ENCODE measurements around the gene PIK3IP1.

The PIK3IP1 gene

DNA sequence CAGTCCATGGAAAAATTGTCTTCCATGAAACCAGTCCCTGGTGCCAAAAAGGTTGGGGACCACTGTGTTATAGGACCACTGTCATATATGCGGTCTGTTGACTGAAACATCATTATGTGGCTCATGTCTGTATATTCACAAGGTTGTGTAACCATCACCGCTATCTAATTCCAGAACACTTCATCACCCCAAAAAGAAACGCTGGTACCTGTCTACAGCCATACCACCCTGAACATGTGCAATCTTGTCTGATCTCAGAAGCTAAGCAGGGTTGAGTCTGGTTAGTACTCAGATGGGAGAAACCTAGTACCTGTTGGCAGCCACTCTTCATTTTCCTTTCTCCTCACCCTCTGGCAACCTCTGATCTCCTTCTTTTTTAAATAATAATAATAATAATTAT, 12.9 kb upstream of the PIK3IP1 start:
- DNase-seq = no peak

DNA sequence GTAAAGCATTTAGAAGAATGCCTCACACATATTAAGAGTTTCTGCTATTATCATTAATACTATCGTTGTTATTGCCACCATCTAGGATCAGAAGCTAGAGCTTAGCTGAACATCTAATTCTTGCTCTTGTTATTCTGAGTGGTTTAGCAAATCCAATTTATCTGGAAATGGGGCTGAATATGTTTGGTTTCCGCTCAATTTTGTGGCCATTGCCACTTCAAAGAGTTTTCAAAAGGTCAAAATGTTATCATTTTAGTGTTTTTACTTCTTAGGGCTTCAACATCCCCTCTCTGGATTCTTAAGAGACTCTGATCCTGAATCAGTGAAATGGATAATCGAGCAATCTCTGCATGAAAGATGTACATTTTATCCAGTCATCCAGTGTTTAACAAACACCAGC, 10.2 kb upstream of the PIK3IP1 start:
- DNase-seq = no peak

DNA sequence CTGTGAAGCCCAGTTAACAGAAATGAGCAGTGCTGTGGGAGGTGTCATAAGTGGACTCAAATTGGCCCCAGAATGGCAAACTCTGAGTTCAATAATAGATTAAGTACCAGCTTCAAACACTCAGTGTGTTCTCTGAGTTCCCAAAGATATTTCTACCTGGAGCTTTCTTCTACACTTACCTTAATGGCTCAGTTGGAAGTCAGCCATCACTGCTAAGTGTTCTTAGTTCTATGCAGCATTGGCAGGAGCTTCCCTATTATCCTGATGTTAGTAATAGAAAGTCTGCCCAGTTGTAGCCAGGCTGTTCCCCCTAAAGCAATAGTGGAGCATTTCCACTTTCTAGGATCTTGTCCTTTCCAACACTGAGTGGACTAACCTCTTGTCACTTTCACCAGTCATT, 9.7 kb upstream of the PIK3IP1 start:
- no peak for DNase-seq

DNA sequence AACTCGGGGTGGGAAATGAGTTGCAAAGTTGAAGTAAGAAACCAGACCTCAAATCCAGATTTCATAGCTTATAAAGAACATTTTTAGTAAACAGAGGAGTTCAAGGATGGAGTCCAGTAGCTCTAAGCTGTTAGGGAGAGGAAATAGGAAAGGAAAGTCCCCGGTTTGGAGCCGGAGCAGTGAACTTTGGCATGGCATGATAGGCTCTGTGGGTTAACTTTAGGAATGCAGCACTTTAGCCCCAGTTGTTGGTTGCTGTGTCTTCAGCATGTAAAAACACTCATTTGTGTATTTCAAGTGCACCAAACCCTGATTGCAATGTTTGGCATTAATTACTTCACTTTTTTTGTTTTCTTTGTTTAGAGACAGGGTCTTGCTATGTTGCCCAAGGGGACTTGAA, 8.6 kb upstream of the PIK3IP1 start:
- DNase-seq = no peak

DNA sequence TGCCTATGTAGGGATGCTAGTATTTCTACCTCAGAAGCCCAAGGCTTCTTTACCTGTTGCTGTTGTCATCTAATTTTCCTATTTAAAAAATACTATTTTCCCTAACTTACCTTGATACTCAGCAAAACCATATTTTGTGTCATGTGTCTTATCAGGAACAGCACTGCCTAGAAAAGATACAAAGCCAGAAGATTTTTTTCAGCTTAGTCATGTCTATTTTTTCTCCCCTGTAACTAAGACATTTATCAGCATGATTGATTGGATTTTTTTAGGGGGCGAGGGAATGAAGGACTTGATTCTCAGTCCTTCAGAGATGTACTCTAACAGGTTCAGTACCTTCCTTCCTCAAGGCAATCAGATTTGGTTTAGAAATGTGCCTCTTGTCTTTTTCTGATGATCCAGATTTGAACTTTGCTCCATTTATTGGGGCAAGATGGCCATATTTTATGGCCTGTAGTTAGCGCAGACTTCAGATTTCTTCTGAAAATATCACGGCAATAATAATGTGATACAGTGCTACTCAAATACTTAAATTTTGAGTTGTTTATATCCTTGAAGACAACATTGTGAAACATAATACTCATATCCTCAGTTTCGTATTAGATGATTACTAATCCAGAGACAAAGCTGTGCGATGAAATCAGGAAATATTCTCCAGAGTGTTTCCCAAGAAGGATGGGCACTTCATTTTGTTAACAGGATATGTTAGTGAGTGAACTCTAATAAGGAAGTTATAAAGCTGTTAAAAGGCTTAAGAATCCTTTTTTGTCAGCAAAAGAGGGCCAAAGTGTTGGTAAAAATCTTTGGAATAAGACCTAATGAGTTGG, 3.8 kb upstream of the PIK3IP1 start:
- DNase-seq = no peak

DNA sequence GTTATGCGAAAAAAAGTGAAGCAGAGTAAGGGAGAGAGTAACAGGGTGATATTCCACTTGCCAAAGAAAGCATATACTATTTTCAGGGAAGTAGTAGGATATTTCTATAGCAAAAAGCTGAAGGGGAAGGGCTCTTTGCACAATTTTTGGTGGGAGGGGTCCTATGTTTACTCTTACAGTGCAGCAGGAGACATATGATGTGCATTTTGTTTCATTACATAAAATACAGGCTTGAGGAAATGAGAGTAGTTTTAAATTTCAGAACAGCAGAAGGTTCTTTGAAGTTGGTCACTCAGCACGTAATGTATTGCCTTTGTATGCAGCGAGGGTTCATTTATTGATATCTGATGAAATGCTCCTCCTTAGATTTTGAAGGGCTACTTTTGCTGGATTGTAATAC, 3.1 kb upstream of the PIK3IP1 start:
- no peak for DNase-seq

DNA sequence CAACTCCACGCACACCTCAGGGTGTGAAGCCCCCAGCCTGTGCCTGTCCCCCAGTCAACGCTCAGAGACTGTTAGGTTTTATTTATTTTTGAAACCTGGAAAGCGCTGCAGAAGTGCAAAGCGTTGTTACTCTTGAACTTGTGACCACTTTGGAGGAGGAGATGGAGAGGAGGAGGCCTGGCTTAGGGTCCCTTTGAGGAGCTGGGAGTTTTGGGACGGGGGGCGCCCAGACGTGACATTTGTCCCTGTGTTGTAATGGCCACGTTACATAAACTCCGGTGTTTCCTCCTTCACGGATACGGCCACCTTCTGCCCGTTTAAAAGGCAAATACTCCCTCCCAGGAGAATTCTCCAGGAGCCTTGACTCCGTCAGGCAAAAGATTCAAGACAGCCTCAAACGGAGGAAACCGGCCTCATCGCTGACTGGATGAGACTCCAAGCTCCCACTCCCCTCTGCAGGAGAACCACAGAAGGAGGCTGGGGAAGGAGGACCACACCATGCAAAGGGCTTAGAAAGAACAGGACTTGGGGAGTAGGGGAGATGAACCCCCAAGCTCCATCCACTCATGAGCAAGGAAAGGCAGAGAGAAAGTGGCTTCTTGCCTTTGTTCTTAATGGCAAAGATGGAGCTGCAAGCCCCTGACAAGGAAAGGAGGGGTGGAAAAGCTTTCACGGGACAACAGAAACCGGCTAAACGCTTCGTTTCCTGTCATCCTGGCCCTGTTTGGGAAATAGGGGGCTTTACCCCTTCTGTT, 630 bp downstream of the PIK3IP1 start:
- no peak for DNase-seq

DNA sequence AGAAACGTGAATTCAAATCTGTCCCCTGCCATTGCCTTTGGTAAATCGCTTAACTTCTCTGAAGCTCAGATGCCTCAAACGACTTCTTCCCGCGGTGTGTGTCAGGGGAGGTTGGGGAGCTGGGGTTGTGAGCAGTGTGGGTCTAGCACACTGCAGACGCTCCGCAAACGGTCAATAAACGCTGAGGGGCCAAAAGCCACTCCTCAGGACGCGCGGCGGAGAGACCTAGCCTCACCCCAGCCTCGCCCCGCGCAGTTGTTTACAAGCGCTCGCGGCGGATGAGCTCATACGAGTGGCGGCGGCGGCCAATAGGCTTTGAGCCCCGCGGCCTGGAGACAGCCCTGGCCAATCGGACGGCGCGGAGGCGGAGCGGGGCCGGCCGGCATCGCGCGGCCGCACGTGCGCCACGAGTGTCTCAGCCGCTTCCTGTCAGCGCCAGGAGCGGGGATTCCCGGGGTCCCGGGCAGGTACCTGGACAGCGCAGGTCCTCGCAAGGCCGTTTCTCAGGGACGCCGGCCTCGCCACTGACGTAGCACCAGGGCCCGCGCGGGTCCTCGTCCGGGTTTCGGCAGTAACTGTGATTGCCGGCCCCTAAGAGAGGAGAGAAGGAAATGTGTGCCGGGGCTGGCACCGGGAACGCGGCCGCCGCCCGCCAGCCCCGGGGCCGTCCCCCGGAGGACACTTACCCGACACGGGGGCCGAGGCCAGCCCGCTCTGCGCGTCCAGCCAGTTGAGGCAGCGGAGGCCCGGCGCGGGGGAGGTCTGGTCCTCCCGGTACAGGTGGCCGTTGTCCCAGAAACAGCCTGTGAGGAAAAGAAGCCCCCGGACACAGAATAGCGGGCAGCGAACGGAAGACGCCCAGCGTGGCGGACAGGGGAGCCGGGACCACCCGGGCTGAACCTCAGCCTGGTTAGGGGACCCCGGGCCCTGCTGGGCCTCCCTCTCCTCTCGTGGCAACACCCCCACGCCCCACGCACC, 1.5 kb downstream of the PIK3IP1 start:
- peak; percentile 82 for DNase-seq

DNA sequence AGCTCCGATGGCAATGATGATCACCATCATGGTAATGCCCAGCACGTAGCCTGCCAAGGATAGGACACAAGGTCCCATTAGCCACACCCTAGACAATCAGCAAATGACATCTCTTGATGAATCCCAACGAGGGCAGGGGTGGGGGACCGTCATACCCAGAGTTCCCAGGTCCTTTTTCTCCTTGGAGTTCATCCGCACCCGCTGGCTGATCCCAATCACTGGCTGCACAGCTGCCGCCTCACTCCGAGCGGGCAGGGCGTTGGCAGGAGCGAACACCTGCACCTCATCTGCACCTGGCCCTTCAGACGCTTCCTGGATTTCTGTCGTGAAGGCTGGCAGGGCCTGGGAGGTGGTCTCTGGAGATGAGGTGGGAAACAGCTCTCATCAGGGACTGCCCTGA, 2.9 kb downstream of the PIK3IP1 start:
- no peak for DNase-seq

DNA sequence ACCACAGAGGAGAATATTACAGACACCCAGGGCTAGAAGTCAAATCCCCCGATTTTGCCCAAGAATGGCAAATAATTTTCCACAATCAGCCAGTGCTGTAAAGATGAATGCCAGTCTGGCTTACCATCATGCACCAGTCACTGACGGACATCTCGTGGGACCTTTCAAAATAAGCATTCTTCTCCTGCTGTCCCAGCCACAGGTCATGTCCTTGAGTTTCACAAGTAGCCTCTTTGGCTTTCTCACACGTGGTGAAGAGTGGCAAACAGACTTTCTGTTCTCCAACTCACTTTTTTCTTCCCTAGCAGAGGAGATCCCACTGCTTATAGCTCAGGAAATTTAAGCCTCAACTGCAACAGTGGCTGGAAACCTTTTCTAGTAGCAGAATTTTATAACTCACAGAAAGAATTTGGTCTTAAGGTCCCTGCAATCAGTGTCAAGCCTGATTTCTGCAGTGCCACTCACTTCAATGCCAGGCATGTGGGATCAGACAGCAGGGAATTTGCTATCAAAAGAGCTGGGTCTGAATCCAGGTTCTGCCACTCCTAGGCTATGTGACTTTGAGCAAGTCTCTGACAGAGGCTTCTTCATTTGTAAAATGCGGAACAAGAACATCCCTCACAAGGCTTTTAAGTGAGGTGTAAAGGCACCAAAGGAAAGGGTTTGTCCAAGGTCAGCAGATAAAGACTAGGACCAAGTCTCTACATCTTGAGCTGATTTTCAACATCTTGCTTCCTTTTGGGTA, 3.6 kb downstream of the PIK3IP1 start:
- no peak for DNase-seq

DNA sequence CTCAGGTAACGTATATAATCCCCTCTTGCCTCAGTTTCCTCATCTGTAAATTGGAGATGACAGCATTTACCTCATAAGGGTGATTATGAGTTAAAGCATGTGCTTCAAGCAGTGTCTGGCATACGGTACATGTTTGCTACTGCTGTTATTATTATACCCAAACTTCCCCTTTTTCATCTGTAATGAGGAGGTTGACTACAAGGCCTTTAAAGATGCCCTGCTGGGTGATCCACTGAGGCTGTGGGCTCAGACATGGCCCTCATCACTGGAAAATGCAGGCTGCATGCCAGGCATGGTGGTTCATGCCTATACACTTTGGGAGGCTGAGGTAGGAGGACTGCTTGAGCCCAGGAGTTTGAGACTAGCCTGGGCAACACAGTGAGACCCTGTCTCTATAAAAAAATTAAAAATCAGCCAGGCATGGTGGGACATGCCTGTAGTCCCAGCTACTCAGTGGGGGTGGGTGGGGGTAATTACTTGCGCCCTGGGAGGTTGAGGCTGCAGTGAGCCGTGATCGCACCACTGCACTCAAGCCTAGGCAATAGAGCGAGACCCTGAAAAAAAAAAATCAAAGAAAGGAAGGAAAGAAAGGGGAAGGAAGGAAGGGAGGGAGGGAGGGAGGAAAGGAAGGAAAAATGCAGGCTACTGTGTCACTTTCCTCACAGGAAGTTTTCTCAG, 4.3 kb downstream of the PIK3IP1 start:
- DNase-seq = no peak

DNA sequence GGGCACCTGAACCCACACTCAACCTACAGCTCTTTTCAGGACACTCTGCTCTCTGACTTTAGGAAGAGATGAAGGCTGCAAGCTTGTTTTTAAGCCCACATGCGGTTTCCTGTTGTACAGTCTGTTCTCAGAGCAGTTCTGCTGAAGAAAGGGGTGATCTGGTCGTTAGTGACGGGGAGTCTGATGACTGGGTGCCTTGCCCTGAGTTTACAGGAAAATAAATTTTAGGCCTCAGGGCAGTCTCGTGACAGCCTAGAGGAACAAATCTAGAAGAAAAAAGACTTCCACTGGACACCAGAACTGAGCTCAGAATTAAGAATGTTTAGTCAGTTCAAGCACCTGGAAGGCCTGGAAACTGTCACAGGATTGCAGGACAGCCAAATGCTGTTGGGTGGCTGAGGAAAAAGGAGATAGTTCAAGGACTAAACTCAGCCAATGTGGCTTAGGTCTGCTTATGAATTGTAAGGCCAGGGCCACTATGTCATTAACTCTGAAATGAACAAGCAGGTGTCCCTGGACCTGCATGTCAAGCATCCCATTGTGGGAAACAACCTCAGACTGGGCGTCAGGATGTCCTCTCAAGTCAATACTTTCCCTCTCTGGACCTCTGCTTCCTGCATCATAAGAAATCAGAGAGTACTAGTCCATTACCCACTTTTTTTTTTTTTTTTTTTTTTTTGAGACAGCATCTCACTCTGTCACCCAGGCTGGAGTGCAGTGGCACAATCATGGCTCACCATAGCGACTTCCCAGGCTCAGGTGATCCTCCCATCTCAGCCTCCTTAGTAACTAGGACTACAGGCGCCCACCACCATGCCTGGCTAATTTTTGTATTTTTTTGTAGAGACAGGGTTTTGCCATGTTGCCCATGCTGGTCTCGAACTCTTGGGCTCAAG, 5.7 kb downstream of the PIK3IP1 start:
- no peak for DNase-seq

DNA sequence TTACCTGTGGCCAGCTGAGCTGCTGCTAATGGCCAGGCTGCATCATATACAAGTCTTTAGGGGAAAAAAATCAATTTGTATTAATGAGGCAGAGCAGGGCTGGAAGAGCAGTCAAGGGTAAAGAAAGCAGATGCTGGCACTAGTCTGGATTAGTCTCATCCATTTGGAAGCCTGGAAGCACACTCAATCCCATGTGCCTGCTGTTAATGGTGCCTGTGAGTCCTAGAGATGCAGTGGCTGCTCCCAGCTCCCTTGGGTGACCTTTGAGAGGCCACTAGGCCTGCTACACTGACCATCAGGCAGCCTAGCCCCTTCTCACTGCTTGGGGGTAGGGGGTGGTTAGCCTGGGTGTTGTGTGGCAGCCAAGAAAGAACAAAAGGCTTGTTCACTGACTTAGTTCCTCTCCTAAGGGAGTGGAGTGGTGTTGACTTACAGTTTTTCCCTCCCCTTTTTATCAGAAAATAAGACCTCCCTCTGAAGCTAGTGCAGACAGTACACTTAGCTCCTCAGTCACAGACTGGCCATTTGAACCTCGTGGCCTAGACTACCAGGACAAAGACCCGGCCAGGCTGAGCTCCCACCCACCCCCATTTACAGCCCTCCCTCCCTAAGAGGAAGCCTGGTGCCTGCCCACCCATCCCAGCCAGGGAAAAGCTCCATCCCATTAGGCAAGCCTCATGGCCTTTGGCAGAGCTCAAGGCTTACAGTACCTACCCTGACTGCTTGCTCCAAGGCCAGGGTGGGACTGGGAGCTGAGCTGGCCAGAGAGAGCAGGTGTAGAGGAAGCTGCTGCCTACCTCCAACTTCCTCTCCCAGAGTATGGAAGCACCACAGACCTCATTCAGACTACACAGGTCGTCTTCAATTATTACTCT, 7.8 kb downstream of the PIK3IP1 start:
- no peak for DNase-seq

DNA sequence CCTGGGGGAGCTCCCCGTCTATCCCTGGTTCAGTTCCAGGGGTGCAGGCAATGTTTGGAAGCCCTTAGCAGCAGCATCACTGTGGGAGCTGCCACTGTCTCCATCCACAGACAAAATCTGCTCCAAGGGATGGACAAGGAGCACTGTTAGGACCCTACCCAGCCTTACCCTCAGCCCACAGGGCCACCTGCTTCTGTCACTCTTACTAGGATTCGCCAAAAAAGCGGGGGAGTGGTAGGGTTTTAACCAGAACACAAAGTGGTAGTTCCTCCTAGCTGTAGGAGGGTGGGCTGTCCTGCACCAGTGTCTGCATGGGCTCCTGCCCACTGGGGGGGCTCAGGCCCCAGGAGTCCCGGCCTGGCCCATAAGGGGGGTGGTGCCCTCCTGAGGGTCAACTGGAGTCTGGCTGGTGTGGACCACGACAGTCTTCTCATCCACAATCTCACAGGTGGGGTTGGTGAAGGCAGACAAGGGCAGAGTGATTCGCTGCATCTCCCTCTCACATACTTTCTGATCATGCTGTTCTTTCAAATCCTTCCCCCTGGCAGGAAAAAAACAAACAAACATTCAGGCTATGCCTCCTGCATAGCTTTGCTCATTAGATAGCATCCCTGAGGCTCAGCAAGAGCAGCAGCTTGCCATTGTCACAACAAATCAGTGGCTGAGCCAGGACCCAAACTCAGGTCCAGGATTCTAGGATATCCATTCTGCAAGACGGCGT, 9.4 kb downstream of the PIK3IP1 start:
- DNase-seq = no peak

DNA sequence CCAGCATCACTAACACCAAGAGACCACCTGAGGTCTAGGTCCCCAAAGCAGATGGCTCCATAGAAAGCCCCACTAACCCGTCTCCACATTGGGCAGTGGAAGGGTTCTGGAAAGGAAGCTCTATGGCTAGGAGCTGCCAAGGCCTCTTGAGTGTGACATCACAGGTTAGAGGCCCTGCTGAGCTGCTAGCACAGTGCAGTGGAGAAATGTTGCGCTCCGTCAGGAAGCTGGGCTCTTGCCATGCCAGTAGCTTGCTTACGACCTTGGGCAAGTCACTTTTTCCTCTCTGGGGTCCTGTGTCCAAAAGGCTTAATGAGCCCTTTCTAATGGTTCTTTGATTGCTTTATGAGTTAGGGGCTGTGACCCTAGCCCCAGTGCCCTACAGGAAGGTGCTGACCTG, 10.6 kb downstream of the PIK3IP1 start:
- no peak for DNase-seq

DNA sequence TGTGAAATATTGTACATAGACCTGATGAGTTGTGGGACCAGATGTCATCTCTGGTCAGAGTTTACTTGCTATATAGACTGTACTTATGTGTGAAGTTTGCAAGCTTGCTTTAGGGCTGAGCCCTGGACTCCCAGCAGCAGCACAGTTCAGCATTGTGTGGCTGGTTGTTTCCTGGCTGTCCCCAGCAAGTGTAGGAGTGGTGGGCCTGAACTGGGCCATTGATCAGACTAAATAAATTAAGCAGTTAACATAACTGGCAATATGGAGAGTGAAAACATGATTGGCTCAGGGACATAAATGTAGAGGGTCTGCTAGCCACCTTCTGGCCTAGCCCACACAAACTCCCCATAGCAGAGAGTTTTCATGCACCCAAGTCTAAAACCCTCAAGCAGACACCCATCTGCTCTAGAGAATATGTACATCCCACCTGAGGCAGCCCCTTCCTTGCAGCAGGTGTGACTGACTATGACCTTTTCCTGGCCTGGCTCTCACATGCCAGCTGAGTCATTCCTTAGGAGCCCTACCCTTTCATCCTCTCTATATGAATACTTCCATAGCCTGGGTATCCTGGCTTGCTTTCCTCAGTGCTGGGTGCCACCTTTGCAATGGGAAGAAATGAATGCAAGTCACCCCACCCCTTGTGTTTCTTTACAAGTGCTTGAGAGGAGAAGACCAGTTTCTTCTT, 12.3 kb downstream of the PIK3IP1 start:
- DNase-seq = no peak

DNA sequence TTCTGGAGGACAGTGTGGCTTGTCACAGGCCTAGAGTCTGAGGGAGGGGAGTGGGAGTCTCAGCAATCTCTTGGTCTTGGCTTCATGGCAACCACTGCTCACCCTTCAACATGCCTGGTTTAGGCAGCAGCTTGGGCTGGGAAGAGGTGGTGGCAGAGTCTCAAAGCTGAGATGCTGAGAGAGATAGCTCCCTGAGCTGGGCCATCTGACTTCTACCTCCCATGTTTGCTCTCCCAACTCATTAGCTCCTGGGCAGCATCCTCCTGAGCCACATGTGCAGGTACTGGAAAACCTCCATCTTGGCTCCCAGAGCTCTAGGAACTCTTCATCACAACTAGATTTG, 13.0 kb downstream of the PIK3IP1 start:
- DNase-seq = no peak

DNA sequence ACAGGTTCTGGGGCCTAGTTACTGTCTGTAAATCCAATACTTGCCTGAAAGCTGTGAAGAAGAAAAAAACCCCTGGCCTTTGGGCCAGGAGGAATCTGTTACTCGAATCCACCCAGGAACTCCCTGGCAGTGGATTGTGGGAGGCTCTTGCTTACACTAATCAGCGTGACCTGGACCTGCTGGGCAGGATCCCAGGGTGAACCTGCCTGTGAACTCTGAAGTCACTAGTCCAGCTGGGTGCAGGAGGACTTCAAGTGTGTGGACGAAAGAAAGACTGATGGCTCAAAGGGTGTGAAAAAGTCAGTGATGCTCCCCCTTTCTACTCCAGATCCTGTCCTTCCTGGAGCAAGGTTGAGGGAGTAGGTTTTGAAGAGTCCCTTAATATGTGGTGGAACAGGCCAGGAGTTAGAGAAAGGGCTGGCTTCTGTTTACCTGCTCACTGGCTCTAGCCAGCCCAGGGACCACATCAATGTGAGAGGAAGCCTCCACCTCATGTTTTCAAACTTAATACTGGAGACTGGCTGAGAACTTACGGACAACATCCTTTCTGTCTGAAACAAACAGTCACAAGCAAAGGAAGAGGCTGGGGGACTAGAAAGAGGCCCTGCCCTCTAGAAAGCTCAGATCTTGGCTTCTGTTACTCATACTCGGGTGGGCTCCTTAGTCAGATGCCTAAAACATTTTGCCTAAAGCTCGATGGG, 13.5 kb downstream of the PIK3IP1 start:
- no peak for DNase-seq

Data from T1000 (cell line).